ENCODE measurements around the gene MYH6. TPM values are rescaled to one million over a fixed set of nuclear protein-coding genes. Genes with fewer than 3 reads are reported as not detected.
A peak's percentile ranks its signal among the peaks of the same experiment; 100 is the strongest.

The MYH6 gene
- total RNA-seq, 1 donor from 2014 or later, result not detected

DNA sequence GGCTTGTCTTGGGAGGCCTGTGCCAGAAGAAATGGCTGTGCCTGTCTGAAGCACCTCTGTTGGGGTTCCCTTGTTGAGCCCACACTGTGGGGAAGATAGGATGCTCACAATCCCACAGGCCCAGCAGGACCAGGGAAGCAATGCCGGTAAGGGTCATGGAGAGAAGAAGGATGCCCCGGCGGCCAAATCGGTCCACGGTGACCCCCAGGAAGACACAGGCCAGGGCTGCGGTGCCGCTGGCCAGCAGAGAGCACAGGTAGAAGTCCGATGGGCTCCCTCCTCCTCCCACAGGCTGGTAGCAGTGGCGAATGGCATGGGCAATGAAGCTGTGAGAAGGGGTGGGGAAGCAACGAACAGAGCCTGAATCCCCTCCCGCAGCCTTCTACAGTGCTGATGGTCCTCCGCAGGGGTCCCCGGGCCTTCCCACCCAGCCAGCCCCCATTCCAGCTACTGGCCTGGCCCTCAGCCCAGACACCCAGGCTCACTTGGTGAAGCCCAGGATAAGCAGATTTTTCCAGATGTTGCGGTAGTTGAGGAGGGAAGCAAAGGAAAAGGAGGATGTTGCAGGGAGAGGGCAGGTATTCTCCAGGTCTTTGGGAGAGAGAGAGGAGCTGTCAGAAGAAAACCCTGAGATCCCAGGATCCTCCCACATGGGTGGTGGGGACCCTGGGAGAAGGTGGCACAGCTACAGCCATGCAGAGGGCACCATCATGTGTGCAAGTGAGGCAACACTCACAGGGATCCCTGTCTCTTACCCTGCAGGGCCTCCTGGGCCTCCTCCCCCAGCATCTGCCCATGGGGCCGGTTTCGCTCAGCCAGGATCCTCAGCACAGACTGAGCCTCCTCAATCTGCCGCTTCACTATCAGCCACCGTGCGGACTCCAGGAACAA lies 60.4 kb downstream of the MYH6 start:
- no peaks in the 10 kb centered on the region for H3K4me1 ChIP-seq (ENCODE audit: insufficient read depth, low read length)
- Mint-ChIP-seq H3K27ac (ENCODE audit: unreplicated experiment) (peak overlapping the region; percentile 69), H3K4me3 (ENCODE audit: unreplicated experiment) (no peak overlapping the region), H3K36me3 (ENCODE audit: low read depth, unreplicated experiment) (peaks cover 21% of the 10 kb centered on the region), H3K9me3 (ENCODE audit: unreplicated experiment) (peaks cover 2% of the 10 kb centered on the region), H3K27me3 (ENCODE audit: low read depth, unreplicated experiment) (peaks cover 7% of the 10 kb centered on the region), H3K4me1 (ENCODE audit: low read depth, unreplicated experiment) (no peaks in the 10 kb centered on the region)
- no peak for DNase-seq (ENCODE audit: low read depth)
- no peaks in the 10 kb centered on the region for H3K27me3 ChIP-seq (ENCODE audit: insufficient read depth, low read length)
- H3K79me2 ChIP-seq (ENCODE audit: insufficient read depth, low read length), result no peaks in the 10 kb centered on the region
- H3K4me3 ChIP-seq (ENCODE audit: insufficient read depth, low read depth, low read length), result no peak overlapping the region
- no peaks in the 10 kb centered on the region for H3K9me3 ChIP-seq (ENCODE audit: insufficient read depth, low read depth, low read length)
- no peak for FAIRE-seq
- H4K20me1 ChIP-seq (ENCODE audit: insufficient read depth, low read length), result peaks cover 5% of the 10 kb centered on the region
- no peak overlapping the region for H2AFZ ChIP-seq (ENCODE audit: low read depth, low read length)
- TF ChIP-seq CTCF (IDR thresholded peaks at IDR 0.05; ENCODE audit: insufficient read depth, low read depth, low read length) (no peak), EZH2 (IDR thresholded peaks at IDR 0.05; ENCODE audit: insufficient read depth, low read length) (no peak)
- H3K27ac ChIP-seq (ENCODE audit: low read depth, low read length), result no peak overlapping the region
- no peak overlapping the region for H3K9ac ChIP-seq (ENCODE audit: low read length)
- H3K4me2 ChIP-seq (ENCODE audit: low read length), result no peak overlapping the region
- H3K36me3 ChIP-seq (ENCODE audit: insufficient read depth, low read length), result no peaks in the 10 kb centered on the region

DNA sequence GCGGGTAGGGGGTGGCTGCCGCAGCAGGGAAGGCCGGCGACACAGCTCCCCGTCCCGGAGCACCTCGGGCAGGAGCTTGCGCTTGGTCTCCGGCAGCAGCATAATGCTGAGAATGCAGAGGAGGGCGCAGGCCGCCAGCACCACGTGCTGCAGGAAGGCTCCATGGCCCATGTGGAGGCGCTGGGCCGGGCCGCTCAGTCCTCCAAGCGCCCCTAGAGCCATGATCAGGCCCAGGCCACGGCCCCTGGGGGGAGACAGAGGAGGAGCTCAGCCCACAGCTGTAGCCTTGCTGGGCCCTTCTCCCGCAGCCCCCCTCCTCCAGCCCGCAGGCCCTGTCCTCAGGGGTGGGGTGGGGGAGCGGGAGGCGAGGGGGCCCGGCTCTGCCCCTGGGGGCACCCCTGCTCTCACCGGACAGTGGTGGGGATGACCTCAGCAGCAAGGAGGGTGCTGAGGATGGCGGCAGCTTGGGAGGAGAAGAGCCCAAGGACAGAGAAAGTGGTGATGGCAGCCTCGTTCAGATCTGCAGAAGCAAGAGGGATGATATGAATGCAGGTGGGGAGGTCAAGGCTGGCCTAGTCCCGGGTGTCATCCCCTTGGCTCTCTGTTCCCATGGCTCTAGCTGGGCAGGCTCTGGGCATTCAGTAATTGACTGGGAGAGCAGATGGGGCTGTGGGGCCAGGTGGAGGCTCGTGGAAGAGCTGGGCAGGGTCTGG lies 61.2 kb downstream of the MYH6 start:
- H2AFZ ChIP-seq (ENCODE audit: low read depth, low read length), result no peak overlapping the region
- no peak overlapping the region for H3K27ac ChIP-seq (ENCODE audit: low read depth, low read length)
- no peak overlapping the region for H3K4me2 ChIP-seq (ENCODE audit: low read length)
- no peaks in the 10 kb centered on the region for H3K36me3 ChIP-seq (ENCODE audit: insufficient read depth, low read length)
- Mint-ChIP-seq H3K36me3 (ENCODE audit: low read depth, unreplicated experiment) (peaks cover 21% of the 10 kb centered on the region), H3K4me1 (ENCODE audit: low read depth, unreplicated experiment) (no peaks in the 10 kb centered on the region), H3K4me3 (ENCODE audit: unreplicated experiment) (no peak overlapping the region), H3K9me3 (ENCODE audit: unreplicated experiment) (peaks cover 2% of the 10 kb centered on the region), H3K27me3 (ENCODE audit: low read depth, unreplicated experiment) (peaks cover 7% of the 10 kb centered on the region), H3K27ac (ENCODE audit: unreplicated experiment) (peak overlapping the region; percentile 69)
- no peaks in the 10 kb centered on the region for H3K4me1 ChIP-seq (ENCODE audit: insufficient read depth, low read length)
- H3K9me3 ChIP-seq (ENCODE audit: insufficient read depth, low read depth, low read length), result no peaks in the 10 kb centered on the region
- TF ChIP-seq CTCF (IDR thresholded peaks at IDR 0.05; ENCODE audit: insufficient read depth, low read depth, low read length) (no peak), EZH2 (IDR thresholded peaks at IDR 0.05; ENCODE audit: insufficient read depth, low read length) (no peak)
- no peak for FAIRE-seq
- H3K4me3 ChIP-seq (ENCODE audit: insufficient read depth, low read depth, low read length), result no peak overlapping the region
- peaks cover 3% of the 10 kb centered on the region for H3K27me3 ChIP-seq (ENCODE audit: insufficient read depth, low read length)
- no peak for DNase-seq (ENCODE audit: low read depth)
- H3K9ac ChIP-seq (ENCODE audit: low read length), result no peak overlapping the region
- no peaks in the 10 kb centered on the region for H3K79me2 ChIP-seq (ENCODE audit: insufficient read depth, low read length)
- H4K20me1 ChIP-seq (ENCODE audit: insufficient read depth, low read length), result peaks cover 5% of the 10 kb centered on the region
